Activated effector memory CD4-positive, alpha-beta T cell treated with Interleukin-2 at 50 U/mL for 16 hours (primary cell): Measurements from ENCODE around the gene TOMM5.
"Not testable (repeated sequence)": the region's sequence is repeated elsewhere in the genome, so short reads cannot be mapped to it uniquely, and the experiment has no call there.

ENCODE experiments used
- DNase-seq: peaks from one replicate; pipeline ENCODE4 v3.0.0-alpha.2; 2020

Gene TOMM5

GRCh38 chr9:37609735-37610397 is 17.5 kb upstream of the TOMM5 start:
- no peak for DNase-seq

DNA sequence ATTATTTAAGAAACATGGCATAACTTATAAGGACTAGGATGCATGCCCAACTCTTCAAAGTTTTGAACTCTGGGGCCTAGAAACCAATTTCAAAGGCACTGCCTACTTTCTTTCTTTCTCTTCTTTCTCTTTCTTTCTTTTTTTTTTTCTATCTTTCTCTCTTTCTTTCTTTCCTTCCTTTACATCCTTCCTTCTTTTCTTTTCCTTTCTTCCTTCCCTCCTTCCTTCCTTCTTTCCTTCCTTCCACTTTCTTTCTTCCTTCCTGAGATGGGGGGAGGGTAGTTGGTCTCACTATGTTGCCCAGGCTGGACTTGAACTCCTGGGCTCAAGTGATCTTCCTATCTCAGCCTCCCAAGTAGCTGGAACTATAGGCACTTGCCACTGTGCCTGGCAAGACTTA is 15.9 kb upstream of the TOMM5 start:
- no peak for DNase-seq

GRCh38 chr9:37604296-37604695 is 11.9 kb upstream of the TOMM5 start:
- no peak for DNase-seq

- no peak for DNase-seq
Observed at GRCh38 chr9:37602817-37603216, 10.4 kb upstream of the TOMM5 start.

- DNase-seq = not testable (repeated sequence)
Observed at GRCh38 chr9:37602061-37602460, 9.7 kb upstream of the TOMM5 start.

DNA sequence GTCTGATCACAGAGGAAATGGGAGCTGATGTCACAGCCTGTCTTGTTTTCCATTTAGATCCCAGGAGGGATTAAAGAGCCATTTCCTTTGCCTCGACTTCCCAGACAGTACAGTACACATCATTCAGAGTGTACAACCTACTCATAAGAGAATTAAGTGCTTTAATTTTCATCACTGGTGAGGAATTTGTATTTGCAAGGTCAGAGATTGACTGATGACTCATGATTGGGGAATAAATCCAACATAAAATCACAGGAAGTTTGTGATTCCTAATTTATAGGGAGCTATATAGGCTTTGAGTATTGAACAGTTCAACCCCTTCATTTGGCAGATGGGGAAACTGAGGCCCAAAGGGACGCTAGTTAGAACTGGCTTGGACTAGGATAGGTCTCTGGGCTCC is 4.1 kb upstream of the TOMM5 start:
- DNase-seq = no peak

DNA sequence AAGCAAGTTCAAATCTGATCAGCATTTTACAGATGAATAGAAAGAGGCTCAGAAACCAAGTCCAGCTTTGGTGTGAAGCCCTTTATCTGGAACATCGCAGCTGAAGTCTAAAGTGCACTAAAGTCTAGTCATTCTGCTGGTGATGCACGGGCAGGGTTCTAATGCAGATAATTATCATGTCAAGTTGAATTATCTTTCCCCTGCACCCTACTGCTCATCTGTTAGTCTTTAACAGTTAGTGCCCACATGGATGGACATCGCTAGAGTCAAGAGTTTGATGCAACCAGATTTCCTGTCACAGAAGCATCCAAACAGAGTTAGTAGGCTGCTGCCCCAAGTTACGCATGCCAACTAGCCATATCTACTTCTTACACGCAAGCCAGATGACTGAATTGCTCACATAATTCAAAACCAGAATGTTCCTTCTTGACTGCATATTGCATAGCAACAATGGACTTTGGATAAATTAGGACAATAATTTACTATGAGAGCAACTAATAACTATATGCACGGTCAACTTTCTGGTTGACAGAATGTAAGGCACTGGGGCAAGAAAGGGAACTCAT is 1.6 kb upstream of the TOMM5 start:
- no peak for DNase-seq

DNA sequence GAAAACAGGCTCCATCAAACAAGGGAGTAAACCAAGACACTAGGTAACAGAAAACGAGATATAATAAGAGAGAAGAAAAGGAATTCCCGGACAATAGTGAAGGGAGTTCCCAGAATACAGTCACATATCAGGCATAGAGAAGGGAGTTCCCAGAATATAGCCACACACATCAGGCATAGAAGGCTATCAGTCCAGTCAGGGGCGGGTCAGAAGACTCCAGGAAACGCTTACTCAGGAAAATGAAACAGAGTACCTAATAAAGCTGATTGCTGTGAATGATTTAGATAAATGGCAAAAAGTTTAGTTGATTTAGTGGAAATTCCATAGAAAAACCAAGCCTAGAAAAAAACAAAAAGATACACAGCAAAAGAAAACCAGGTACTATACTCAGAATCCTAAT is 4.9 kb downstream of the TOMM5 start:
- DNase-seq = no peak

GRCh38 chr9:37583522-37584121 is 8.8 kb downstream of the TOMM5 start:
- DNase-seq = no peak

- DNase-seq = no peak
Observed at GRCh38 chr9:37582548-37583157, 9.7 kb downstream of the TOMM5 start.

DNA sequence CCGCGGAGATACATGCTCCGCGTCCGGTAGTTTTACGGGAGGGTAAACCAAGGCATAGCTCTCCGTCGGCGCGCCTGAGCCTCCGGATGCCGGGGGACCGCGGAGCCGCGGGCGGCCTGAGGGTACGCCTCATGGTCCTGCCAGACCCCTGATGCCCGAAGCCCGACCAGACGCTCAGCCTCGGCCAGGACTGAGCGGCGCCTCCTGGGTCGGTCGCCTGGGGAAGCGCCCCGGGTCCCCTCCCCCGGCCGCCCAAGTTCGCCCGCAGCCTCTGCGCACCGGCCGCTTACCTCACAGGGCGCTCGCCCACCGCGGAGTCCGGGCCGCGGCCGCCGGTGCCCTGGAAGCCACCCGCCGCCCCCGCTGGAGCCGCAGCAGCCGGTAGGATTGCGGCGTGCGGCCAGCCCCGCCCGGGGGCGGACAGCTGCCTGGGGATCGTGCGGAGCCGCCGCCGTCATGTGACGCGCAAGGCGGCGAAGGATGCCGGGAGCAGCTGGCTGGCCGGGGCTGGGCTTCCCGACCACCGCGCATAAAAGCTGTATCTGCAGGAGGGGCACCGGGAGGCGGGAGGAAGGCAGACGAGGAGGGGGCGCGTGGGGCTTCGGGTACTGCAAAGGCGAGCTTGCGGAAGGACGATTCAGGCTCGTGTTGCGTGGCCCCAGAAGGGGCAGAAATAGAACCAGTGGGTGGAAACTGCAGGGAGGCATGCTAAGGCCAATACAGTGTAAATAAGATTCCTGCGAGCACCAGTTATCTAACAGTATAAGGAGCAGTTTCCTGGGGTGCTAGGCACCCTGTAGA is 16.3 kb downstream of the TOMM5 start, which contains the start of gene FBXO10:
Gene FBXO10 (minus strand): TSS at position 460 of the 801 bp plus-strand sequence. CDS start 34,612 bp downstream, outside the sequence.
- peak; percentile 18 for DNase-seq

GRCh38 chr9:37575511-37575914 is 16.9 kb downstream of the TOMM5 start:
- no peak for DNase-seq

GRCh38 chr9:37575001-37575400 is 17.4 kb downstream of the TOMM5 start:
- DNase-seq = no peak

DNA sequence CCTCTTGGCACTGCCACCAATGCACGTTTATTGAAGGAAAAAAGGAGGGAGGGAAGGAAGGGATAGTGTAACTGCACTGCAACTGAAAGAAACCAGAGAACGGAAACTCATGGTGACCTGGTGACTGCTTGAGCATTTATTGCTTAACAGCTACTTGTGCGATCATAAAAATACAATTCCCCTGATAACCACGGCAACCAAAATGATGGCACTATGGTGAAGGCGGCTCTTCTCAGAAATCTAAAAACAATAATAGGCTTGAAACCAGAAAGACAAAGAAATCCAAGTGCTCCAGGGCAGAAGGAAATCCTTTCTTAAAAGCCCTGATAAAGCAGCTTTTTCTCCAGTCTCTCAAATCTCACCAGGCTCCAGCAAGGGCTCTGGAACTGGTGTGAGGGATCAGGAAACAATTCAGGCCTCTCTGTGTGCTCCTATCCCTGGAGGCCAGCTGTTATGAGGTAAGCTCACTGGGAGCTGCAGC is 18.1 kb downstream of the TOMM5 start:
- DNase-seq = no peak

DNA sequence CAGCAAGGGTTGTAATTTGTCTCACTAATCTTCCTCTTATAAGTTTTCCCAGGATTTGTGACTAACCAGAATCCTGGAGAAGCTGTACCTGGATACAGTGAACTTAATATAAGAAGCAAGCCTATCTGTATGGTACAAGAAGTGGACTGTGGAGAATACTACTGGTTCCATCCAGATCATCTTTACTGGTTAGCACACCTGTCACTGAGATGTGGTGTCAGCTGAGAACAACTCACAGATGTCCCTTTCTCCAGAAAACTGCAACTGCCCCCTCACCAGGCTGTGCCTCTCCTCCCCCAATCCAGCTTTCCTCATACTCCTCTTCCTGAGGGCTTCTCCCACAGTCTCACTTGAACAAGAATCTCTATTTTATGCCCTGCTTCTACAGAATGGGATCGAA is 21.1 kb downstream of the TOMM5 start:
- no peak for DNase-seq

DNA sequence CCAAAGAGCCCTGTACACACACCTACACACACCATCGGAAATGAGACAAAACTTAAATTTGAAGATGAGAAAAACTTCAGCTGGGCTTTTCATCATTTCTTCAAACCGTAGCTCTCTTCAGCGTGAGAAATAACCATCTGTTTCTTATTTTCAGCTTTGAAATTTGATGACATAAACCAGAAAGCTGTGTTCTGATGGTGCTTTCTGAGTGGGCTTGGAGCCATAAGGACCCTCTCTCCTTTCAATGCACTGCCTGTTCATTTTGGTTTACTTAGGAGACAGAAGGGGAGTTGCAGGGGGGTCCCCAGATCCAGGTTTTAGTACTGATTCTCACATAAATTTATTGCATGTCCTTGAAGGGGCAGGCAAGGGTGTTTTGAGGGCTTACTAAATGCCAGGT is 25.7 kb downstream of the TOMM5 start:
- DNase-seq = no peak

DNA sequence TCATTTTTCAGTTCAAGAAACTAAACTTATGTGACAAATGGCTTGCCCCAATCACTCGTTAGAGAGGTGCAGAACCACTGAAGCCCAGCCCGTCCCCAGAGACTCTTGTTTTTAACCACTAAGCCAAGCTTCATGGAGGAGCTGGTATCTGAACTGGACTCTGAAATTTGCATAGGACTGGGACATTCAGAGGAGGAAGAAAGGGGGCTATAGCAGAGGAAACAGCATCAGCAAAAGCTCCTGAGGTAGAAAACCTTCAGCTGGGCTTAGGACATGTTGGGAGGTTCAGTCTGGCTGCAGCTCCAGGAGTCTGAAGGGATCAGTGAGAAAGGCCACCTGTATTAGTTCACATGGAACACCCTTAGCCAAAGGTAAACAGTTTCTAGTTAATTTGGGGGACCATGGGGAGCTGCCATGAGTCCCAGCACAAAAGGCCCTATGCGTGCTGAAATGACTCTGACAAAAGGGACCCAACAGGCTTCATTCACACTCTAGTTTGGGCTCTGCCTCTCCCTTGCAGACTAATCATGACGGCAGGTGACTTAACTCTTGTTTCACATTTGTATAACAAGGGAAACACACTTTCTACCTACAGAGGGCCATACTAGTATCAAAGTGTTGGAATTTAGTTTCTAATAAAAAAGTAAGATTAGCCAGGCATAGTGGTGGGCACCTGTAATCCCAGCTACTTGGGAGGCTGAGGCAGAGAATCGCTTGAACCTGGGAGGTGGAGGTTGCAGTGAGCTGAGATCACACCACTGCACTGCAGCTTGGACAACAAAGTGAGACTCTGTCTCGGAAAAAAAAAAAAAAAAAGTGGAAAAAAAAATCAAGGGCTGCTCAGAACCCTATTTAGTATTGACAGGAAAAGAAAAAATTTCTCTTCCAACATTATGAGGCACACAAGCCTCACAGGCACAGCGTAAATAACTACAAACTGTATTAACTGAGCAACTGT is 26.5 kb downstream of the TOMM5 start:
- no peak for DNase-seq

DNA sequence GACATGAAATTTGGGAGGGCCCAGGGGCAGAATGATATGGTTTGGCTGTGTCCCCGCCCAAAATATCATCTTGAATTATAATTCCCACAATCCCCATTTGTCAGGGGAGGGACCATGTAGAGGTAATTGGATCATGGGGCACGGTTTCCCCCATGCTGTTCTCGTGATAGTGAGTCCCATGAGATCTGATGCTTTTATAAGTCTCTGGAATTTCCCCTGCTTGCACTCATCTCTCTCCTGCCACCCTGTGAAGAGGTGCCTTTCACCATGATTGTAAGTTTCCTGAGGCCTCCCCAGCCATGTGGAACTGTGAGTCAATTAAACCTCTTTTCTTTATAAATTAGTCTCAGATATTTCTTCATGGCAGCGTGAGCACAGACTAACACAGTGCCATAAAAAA is 27.5 kb downstream of the TOMM5 start:
- no peak for DNase-seq

DNA sequence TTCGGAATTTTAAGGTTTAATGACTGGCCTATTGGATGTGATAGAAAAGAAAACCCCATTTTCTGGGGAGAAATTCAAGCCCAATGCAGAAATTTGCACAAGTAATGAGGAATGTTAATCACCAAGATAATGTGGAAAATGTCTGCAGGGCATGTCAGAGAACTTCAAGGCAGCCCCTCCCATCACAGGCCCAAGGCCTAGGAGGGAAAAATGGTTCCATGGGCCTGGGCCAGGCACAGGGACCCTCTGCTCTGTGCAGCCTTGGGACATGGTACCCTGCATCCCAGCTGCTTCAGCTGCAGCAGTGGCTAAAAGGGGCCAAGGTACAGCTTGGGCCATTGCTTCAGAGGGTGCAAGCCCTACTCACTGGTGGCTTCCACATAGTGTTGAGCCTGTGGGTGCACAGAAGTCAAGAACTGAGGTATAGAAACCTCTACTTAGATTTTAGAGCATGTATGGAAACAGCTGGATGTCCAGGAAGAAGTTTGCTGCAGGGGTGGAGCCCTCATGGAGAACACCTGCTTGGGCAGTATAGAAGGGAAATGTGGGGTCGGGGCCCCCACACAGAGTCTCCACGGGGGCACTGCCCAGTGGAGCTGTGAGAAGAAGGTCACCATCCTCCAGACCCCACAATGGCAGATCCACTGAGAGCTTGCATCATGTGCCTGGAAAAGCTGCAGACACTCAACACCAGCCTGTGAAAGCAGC is 28.4 kb downstream of the TOMM5 start:
- DNase-seq = no peak

DNA sequence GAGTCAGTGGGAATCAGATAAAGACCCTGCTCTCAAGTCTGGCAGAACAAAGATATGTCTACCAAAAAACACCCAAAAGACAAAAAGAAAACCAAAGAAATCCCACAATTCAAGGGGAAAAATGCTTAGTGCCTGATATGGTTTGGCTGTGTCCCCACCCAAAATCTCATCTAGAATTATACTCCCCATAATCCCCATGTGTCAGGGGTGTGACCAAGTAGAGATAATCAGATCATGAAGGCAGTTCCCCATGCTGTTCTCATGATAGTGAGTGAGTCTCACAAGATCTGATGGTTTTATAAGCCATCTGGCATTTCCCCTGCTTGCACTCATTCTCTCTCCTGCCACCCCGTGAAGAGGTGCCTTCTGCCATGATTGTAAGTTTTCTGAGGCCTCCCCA is 29.6 kb downstream of the TOMM5 start:
- DNase-seq = no peak

- no peak for DNase-seq
Observed at GRCh38 chr9:37561682-37562081, 30.7 kb downstream of the TOMM5 start.
